GM12878 (cell line): ENCODE measurements around the gene CBFA2T3. TPM values are rescaled to one million over a fixed set of nuclear protein-coding genes. Genes with fewer than 3 reads are reported as not detected.

ENCODE experiments used
- ATAC-seq: fragments of 200-7000 bp; cut with Tn5 transposase; 3 replicates; pipeline ENCODE4 v1.9.1; 2020; ENCODE audit warnings: mild to moderate bottlenecking, moderate library complexity
- BruUV-seq: library from RNA; stranded (reverse); fragments of 400-500 nt; replicated peaks from 2 replicates; lab custom pipeline; 2021; lab: Mats Ljungman, UMichigan
- CTCF ChIA-PET: fragments of 300-600 bp; sonication (Branson Sonifier 250); formaldehyde crosslinking; extraction: SDS; loops from one replicate; lab custom pipeline; 2021; ENCODE audit warnings: inconsistent platforms; lab: Yijun Ruan, JAX
- POLR2A ChIA-PET: fragments of 350-600 bp; formaldehyde crosslinking; extraction: SDS; loops from one replicate; lab custom pipeline; 2021; ENCODE audit warnings: inconsistent platforms; lab: Charles Lee
- RAD21 ChIA-PET: fragments of 300-600 bp; sonication (Branson Sonifier 250); formaldehyde crosslinking; loops from one replicate; lab custom pipeline; 2023; ENCODE audit warnings: antibody characterized with exemption; ENCODE audit not compliant: unreplicated experiment; lab: Charles Lee
- SMC1A ChIA-PET: fragments of 300-600 bp; sonication (Branson Sonifier 250); formaldehyde crosslinking; loops from one replicate; lab custom pipeline; 2023; ENCODE audit not compliant: unreplicated experiment, uncharacterized antibody; lab: Charles Lee
- DNase-seq: peaks from one replicate; pipeline ENCODE4 v3.0.0-alpha.2; 2011; ENCODE audit warnings: low read depth, low spot score
- FAIRE-seq: peaks from 3 replicates; lab custom pipeline; 2011; peaks lifted over from hg19 to GRCh38; lab: Jason Lieb, UNC
- H2AFZ ChIP-seq: 2 replicates; pipeline ENCODE4 v1.6.0; 2011; ENCODE audit warnings: low read depth, low read length, control low read depth; ENCODE audit not compliant: control insufficient read depth
- H3K27ac ChIP-seq: 2 replicates; pipeline ENCODE4 v1.5.1; 2011; ENCODE audit warnings: control low read depth; ENCODE audit not compliant: control insufficient read depth, insufficient read depth
- H3K27me3 ChIP-seq, 2 experiments: replicated peaks in 1 of 2; 2 replicates each; pipeline versions ENCODE4 v1.6.0 to v1.6.1; 2011; ENCODE audit warnings: low read length in 1 of 2; ENCODE audit not compliant: control insufficient read depth in 2 of 2, insufficient read depth in 2 of 2
- H3K36me3 ChIP-seq, 2 experiments: 2 replicates each; pipeline ENCODE4 v1.5.1; 2011; ENCODE audit warnings: low read length in 1 of 2; ENCODE audit not compliant: control insufficient read depth in 2 of 2, insufficient read depth in 2 of 2
- H3K4me1 ChIP-seq: 2 replicates; pipeline ENCODE4 v1.6.1; 2011; ENCODE audit warnings: mild to moderate bottlenecking, low read length, moderate library complexity, mixed read lengths; ENCODE audit not compliant: control insufficient read depth, insufficient read depth
- H3K4me2 ChIP-seq: 2 replicates; pipeline ENCODE4 v1.6.0; 2011; ENCODE audit warnings: control low read depth; ENCODE audit not compliant: control insufficient read depth, insufficient read depth
- H3K4me3 ChIP-seq: fragments of 200-600 bp; sonication (generic); 2 replicates; pipeline ENCODE4 v1.5.1; 2016
- H3K79me2 ChIP-seq: 2 replicates; pipeline ENCODE4 v1.6.0; 2011; ENCODE audit warnings: low read length; ENCODE audit not compliant: control insufficient read depth, insufficient read depth
- H3K9ac ChIP-seq: 2 replicates; pipeline ENCODE4 v1.8.0; 2011; ENCODE audit warnings: low read length, control low read depth, mixed read lengths; ENCODE audit not compliant: control insufficient read depth, insufficient read depth
- H3K9me3 ChIP-seq: replicated peaks from 3 replicates; pipeline ENCODE4 v1.5.1; 2011; ENCODE audit warnings: mild to moderate bottlenecking, low read length; ENCODE audit not compliant: control insufficient read depth, insufficient read depth
- H4K20me1 ChIP-seq: 2 replicates; pipeline ENCODE4 v1.6.0; 2011; ENCODE audit not compliant: control insufficient read depth, insufficient read depth
- FOXM1 ChIP-seq: IDR thresholded peaks from 2 replicates; pipeline ENCODE4 v1.6.1; 2012; ENCODE audit warnings: low read depth, mild to moderate bottlenecking, inconsistent platforms, low read length, moderate library complexity
- TCF12 ChIP-seq: IDR thresholded peaks from 2 replicates; pipeline ENCODE4 v1.6.1; 2011; ENCODE audit warnings: low read depth, mild to moderate bottlenecking, low read length
- WGBS: methylation state at CpG from one replicate; pipeline ENCODE4 v1.1.6; 2016; ENCODE audit warnings: low lambda C conversion rate; ENCODE audit not compliant: insufficient replicate concordance, insufficient coverage; ENCODE audit errors: missing lambda C conversion rate; 5-methylcytosine and 5-hydroxymethylcytosine counted together
- in situ Hi-C: fragments of 300-500 bp; cut with MboI; formaldehyde crosslinking; loops from 9 replicates; pipeline ENCODE4 v1.14.3; 2018; ENCODE audit warnings: mixed read lengths
- intact Hi-C: fragments of 100-400 bp; cut with micrococcal nuclease; formaldehyde crosslinking; loops from one replicate; pipeline ENCODE4 v1.14.2; 2022; ENCODE audit not compliant: unreplicated experiment
- polyA plus RNA-seq, 11 experiments: library from polyadenylated mRNA; depleted of rRNA in 4 of 11; unstranded in 6 of 11; stranded (reverse) in 5 of 11; fragments of >200 nt; fragmentation: Nextera tagmentation in 4 of 11; fragmentation: Illumina TruSeq in 1 of 11; extraction: Ambion mirVana in 4 of 11; extraction: Trizol in 1 of 11; gene quantifications; 1 replicate in 1 of 11; 2 replicates in 10 of 11; pipeline versions ENCODE4 v1.2.1 to v1.2.3, GENCODE V29; 2011 to 2016; ENCODE audit warnings: inconsistent platforms in 2 of 11, missing spikeins in 2 of 11, low read depth in 1 of 11
- total RNA-seq, 4 experiments: library from RNA; depleted of rRNA in 3 of 4; stranded (reverse); fragments of >200 nt in 3 of 4; fragmentation: Illumina TruSeq in 1 of 4; extraction: Trizol in 1 of 4; gene quantifications; 2 replicates each; pipeline versions ENCODE4 v1.2.1 to v1.2.3, GENCODE V29; 2013 to 2021
- TF ChIP-seq, protein P1 (sequence below), 3 experiments: IDR thresholded peaks in 2 of 3; conservative IDR thresholded peaks in 1 of 3; 2 replicates each; pipeline ENCODE4 v1.5.1; 2011; ENCODE audit warnings: low read depth in 3 of 3, low read length in 3 of 3, mild to moderate bottlenecking in 3 of 3, control low read depth in 2 of 3, moderate library complexity in 2 of 3, inconsistent platforms in 1 of 3, mixed read lengths in 1 of 3; ENCODE audit not compliant: control insufficient read depth in 2 of 3, insufficient read depth in 1 of 3; ENCODE audit errors: extremely low read depth in 1 of 3
- TF ChIP-seq, protein P2 (sequence below): fragments of 450-650 bp; IDR thresholded peaks from 2 replicates; pipeline ENCODE4 v1.6.1; 2016; ENCODE audit warnings: mild to moderate bottlenecking, moderate library complexity, borderline replicate concordance

The CBFA2T3 gene
- total and polyA plus RNA-seq, 10 of the 15 experiments (the other 5 are each of a cell fraction or from before 2014, with no cell fraction given) = 0.69 to 42.6 (median 4.5) TPM

- TF ChIP-seq FOXM1 = no peak
Measured at GRCh38 chr16:88846088-88846487, 130.9 kb downstream of the CBFA2T3 start (continued).

DNA sequence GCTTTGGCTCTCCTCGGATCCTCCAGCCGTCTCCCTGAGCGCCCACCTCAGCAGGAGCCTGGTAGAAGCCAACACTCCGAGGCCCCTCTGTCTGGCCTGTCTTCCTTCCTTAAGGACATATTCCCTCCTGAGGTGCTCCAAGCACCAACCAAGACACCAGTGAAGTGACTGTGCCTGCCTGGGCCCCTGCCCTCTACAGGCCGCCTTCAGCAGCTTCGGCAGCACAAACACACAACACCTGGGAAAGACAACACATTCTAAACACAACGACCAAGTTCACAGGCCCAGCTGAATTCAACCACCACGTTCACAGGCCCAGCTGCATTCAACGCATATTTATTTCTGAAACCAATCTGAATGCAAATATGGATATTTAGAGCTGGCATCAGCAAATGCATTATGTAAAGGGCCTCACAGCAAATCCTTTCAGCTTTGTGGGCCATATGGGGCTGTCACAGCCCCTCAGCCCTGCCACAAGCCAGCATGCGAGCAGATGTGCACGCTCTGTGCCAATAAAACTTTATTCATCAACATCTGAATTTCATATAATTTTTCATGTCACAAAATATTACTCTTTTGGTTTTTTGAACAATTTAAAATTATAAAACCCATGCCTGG is 132.5 kb downstream of the CBFA2T3 start:
- TF ChIP-seq, protein P1, sequence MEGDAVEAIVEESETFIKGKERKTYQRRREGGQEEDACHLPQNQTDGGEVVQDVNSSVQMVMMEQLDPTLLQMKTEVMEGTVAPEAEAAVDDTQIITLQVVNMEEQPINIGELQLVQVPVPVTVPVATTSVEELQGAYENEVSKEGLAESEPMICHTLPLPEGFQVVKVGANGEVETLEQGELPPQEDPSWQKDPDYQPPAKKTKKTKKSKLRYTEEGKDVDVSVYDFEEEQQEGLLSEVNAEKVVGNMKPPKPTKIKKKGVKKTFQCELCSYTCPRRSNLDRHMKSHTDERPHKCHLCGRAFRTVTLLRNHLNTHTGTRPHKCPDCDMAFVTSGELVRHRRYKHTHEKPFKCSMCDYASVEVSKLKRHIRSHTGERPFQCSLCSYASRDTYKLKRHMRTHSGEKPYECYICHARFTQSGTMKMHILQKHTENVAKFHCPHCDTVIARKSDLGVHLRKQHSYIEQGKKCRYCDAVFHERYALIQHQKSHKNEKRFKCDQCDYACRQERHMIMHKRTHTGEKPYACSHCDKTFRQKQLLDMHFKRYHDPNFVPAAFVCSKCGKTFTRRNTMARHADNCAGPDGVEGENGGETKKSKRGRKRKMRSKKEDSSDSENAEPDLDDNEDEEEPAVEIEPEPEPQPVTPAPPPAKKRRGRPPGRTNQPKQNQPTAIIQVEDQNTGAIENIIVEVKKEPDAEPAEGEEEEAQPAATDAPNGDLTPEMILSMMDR (IDR thresholded peaks at IDR 0.05 in 2 of 3, conservative IDR thresholded peaks at IDR 0.05 in 1 of 3; ENCODE audit: control insufficient read depth in 2 of 3, extremely low read depth in 1 of 3, insufficient read depth in 1 of 3, low read depth in 3 of 3, low read length in 3 of 3) = peak; percentile 9 to 16 (median 14); a peak in 1 of 6 replicates
- TF ChIP-seq TCF12 = no peak
- TF ChIP-seq, protein P2, sequence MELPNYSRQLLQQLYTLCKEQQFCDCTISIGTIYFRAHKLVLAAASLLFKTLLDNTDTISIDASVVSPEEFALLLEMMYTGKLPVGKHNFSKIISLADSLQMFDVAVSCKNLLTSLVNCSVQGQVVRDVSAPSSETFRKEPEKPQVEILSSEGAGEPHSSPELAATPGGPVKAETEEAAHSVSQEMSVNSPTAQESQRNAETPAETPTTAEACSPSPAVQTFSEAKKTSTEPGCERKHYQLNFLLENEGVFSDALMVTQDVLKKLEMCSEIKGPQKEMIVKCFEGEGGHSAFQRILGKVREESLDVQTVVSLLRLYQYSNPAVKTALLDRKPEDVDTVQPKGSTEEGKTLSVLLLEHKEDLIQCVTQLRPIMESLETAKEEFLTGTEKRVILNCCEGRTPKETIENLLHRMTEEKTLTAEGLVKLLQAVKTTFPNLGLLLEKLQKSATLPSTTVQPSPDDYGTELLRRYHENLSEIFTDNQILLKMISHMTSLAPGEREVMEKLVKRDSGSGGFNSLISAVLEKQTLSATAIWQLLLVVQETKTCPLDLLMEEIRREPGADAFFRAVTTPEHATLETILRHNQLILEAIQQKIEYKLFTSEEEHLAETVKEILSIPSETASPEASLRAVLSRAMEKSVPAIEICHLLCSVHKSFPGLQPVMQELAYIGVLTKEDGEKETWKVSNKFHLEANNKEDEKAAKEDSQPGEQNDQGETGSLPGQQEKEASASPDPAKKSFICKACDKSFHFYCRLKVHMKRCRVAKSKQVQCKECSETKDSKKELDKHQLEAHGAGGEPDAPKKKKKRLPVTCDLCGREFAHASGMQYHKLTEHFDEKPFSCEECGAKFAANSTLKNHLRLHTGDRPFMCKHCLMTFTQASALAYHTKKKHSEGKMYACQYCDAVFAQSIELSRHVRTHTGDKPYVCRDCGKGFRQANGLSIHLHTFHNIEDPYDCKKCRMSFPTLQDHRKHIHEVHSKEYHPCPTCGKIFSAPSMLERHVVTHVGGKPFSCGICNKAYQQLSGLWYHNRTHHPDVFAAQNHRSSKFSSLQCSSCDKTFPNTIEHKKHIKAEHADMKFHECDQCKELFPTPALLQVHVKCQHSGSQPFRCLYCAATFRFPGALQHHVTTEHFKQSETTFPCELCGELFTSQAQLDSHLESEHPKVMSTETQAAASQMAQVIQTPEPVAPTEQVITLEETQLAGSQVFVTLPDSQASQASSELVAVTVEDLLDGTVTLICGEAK = peak; percentile 65
- RAD21 ChIA-PET = no interaction called here
- no peaks in the 10 kb centered on the region for H3K9me3 ChIP-seq
- POLR2A ChIA-PET = interaction anchor here (0.5 kb wide), 1 partner anchor 945 kb away, joined by 4 read pairs; no protein-coding TSS in a partner anchor
- ATAC-seq = peak; percentile 63
- no peak overlapping the region for H2AFZ ChIP-seq
- in situ Hi-C loops (no loop called here), intact Hi-C loops (no loop called here)
- H3K4me2 ChIP-seq = no peak overlapping the region
- H3K79me2 ChIP-seq = no peaks in the 10 kb centered on the region
- DNase-seq = no peak
- no peaks in the 10 kb centered on the region for H3K4me1 ChIP-seq
- no peak overlapping the region for H3K4me3 ChIP-seq
- no peak overlapping the region for H3K27ac ChIP-seq
- 50% methylated on average over 11 of the region's 11 CpGs for WGBS
- no peak for FAIRE-seq
- CTCF ChIA-PET = no interaction called here
- BruUV-seq = no TSS peak
- SMC1A ChIA-PET = no interaction called here
- no peaks in the 10 kb centered on the region; a peak in 1 of 4 replicates for H3K36me3 ChIP-seq
- no peak overlapping the region for H3K9ac ChIP-seq
- no peaks in the 10 kb centered on the region for H4K20me1 ChIP-seq
- H3K27me3 ChIP-seq = no peaks in the 10 kb centered on the region
